ENCODE results near the gene FANCC. TPM values are rescaled to one million over a fixed set of nuclear protein-coding genes. Genes with fewer than 3 reads are reported as not detected.
A peak's percentile ranks its signal among the peaks of the same experiment; 100 is the strongest.

The FANCC gene
- total RNA-seq, 2 donors from 2014 or later: 17.6 to 23.5 TPM

DNA sequence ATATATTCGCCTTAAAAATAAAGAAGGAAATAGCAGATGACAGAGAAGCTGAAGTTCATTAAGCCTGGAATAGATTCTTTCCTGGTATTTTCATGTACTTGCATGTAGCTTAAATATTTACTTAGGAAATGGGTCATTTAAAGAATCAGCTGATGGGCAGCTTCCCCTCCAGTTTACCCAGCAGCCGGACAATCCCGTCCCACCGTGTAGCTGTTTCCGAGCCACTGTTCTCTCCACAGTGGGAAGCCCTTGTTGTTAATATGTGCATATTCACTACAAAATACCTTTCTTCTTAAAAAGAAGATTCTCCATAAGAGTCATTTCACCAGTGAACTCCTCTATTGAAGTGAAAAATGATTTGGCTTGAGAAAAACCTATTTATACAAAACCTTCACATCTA lies 187.0 kb downstream of the FANCC start:
- Mint-ChIP-seq H3K36me3 (ENCODE audit: low read depth) (no peaks in the 10 kb centered on the region), H3K9me3 (no peaks in the 10 kb centered on the region), H3K4me1 (peaks cover 32% of the 10 kb centered on the region), H3K27ac (no peak overlapping the region), H3K4me3 (no peak overlapping the region), H3K27me3 (ENCODE audit: insufficient read depth) (no peaks in the 10 kb centered on the region)
- H3K36me3 ChIP-seq (ENCODE audit: control insufficient read depth, insufficient read depth, low read length): peaks cover 7% of the 10 kb centered on the region
- no peak for DNase-seq
- TF ChIP-seq, protein P1, sequence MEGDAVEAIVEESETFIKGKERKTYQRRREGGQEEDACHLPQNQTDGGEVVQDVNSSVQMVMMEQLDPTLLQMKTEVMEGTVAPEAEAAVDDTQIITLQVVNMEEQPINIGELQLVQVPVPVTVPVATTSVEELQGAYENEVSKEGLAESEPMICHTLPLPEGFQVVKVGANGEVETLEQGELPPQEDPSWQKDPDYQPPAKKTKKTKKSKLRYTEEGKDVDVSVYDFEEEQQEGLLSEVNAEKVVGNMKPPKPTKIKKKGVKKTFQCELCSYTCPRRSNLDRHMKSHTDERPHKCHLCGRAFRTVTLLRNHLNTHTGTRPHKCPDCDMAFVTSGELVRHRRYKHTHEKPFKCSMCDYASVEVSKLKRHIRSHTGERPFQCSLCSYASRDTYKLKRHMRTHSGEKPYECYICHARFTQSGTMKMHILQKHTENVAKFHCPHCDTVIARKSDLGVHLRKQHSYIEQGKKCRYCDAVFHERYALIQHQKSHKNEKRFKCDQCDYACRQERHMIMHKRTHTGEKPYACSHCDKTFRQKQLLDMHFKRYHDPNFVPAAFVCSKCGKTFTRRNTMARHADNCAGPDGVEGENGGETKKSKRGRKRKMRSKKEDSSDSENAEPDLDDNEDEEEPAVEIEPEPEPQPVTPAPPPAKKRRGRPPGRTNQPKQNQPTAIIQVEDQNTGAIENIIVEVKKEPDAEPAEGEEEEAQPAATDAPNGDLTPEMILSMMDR (conservative IDR thresholded peaks at IDR 0.05): no peak
- no peaks in the 10 kb centered on the region for H3K27me3 ChIP-seq (ENCODE audit: control insufficient read depth, insufficient read depth, low read length, poor library complexity, severe bottlenecking)
- H3K9me3 ChIP-seq (ENCODE audit: control insufficient read depth, low read length): no peaks in the 10 kb centered on the region
- H3K4me1 ChIP-seq (ENCODE audit: control insufficient read depth, insufficient read depth, low read length): peaks cover 11% of the 10 kb centered on the region
- 52% methylated on average over 4 of the region's 5 CpGs; no CpG with 5 or more reads in 1 of the 2 experiments for WGBS, 2 experiments (ENCODE audit: insufficient coverage in 1 of 2, insufficient read length in 1 of 2)
- H3K9ac ChIP-seq (ENCODE audit: extremely low read depth, low read length, poor library complexity, severe bottlenecking): no peak overlapping the region
- no peak overlapping the region for H3K4me3 ChIP-seq (ENCODE audit: low read length)
- no peak overlapping the region for H3K27ac ChIP-seq (ENCODE audit: low read depth, low read length)

DNA sequence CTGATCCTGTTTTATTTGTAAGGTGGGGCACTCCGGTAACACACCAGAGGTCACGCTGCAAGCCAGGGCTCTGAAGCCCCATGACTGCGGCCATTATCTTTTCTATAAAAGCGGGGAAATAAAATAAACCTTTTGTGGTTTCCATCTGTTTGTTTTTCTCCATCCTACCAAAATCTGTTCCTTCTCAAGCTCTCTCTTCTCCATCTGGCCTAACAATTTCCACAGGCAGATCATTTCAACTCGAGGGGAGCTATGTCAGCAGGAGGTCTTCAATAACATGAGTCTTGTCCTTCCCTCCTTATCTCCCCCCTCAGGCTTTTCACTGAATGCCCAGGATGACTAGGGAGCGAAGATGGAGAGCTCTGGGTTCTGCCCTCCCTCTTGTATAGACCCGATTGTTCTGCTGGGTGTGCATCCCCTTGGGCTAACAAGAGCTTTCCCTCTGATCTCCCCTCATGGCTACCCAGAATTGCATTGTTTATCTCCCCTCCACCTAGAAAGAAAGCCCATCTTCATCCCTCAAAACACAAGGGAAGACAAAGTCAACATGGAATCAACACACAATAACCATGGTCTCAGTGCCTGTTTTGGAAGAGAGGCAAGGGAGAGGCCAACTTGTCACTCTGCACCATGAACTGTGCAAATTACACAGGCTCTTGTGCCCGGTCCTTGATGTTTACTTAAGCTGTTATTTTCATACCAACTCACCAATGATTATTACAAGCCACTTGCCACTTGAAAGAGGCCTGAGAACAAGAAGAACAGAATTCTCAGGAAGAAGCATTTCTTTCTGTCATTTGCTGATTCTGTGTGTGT lies 187.8 kb downstream of the FANCC start:
- Histone ChIP-seq H3K9me3 (ENCODE audit: control insufficient read depth, low read length) (no peaks in the 10 kb centered on the region), H3K9ac (ENCODE audit: extremely low read depth, low read length, poor library complexity, severe bottlenecking) (no peak overlapping the region), H3K27me3 (ENCODE audit: control insufficient read depth, insufficient read depth, low read length, poor library complexity, severe bottlenecking) (no peaks in the 10 kb centered on the region), H3K27ac (ENCODE audit: low read depth, low read length) (peak overlapping the region; percentile 14), H3K4me3 (ENCODE audit: low read length) (no peak overlapping the region), H3K4me1 (ENCODE audit: control insufficient read depth, insufficient read depth, low read length) (peaks cover 11% of the 10 kb centered on the region), H3K36me3 (ENCODE audit: control insufficient read depth, insufficient read depth, low read length) (peaks cover 2% of the 10 kb centered on the region)
- Mint-ChIP-seq H3K27ac (peak overlapping the region; percentile 12), H3K27me3 (ENCODE audit: insufficient read depth) (no peaks in the 10 kb centered on the region), H3K36me3 (ENCODE audit: low read depth) (peaks cover under 1% of the 10 kb centered on the region), H3K9me3 (no peaks in the 10 kb centered on the region), H3K4me3 (no peak overlapping the region), H3K4me1 (peaks cover 32% of the 10 kb centered on the region)
- 68 to 70% methylated on average over 6 to 8 of the region's 8 CpGs for WGBS, 2 experiments (ENCODE audit: insufficient coverage in 1 of 2, insufficient read length in 1 of 2)
- no peak for DNase-seq
- TF ChIP-seq, protein P1 (conservative IDR thresholded peaks at IDR 0.05): no peak

- H3K4me1 Mint-ChIP-seq: peaks cover 33% of the 10 kb centered on the region
- no peaks in the 10 kb centered on the region for H3K9me3 ChIP-seq (ENCODE audit: control insufficient read depth, low read length)
- H3K36me3 ChIP-seq (ENCODE audit: control insufficient read depth, insufficient read depth, low read length): no peaks in the 10 kb centered on the region
- H3K9ac ChIP-seq (ENCODE audit: extremely low read depth, low read length, poor library complexity, severe bottlenecking): no peak overlapping the region
- no peak overlapping the region for H3K4me3 ChIP-seq (ENCODE audit: low read length)
- DNase-seq: no peak
- H3K27me3 ChIP-seq (ENCODE audit: control insufficient read depth, insufficient read depth, low read length, poor library complexity, severe bottlenecking): no peaks in the 10 kb centered on the region
- WGBS, 2 experiments (ENCODE audit: insufficient coverage in 1 of 2, insufficient read length in 1 of 2): 92 to 96% methylated on average over 4 of the region's 4 CpGs
- H3K27ac Mint-ChIP-seq: no peak overlapping the region
- H3K27ac ChIP-seq (ENCODE audit: low read depth, low read length): no peak overlapping the region
- H3K9me3 Mint-ChIP-seq: no peaks in the 10 kb centered on the region
- no peak overlapping the region for H3K4me3 Mint-ChIP-seq
- H3K36me3 Mint-ChIP-seq (ENCODE audit: low read depth): peaks cover 10% of the 10 kb centered on the region
- TF ChIP-seq, protein P1 (conservative IDR thresholded peaks at IDR 0.05): no peak
- H3K27me3 Mint-ChIP-seq (ENCODE audit: insufficient read depth): no peaks in the 10 kb centered on the region
- peaks cover 11% of the 10 kb centered on the region for H3K4me1 ChIP-seq (ENCODE audit: control insufficient read depth, insufficient read depth, low read length)
Measured at GRCh38 chr9:95128177-95128524, 189.4 kb downstream of the FANCC start.
